ENCODE results near the gene EIF1B. TPM values are rescaled to one million over a fixed set of nuclear protein-coding genes. Genes with fewer than 3 reads are reported as not detected.

The EIF1B gene
- polyA plus RNA-seq, 3 donors from 2014 or later = 32.8 to 54.1 (median 34.4) TPM

DNA sequence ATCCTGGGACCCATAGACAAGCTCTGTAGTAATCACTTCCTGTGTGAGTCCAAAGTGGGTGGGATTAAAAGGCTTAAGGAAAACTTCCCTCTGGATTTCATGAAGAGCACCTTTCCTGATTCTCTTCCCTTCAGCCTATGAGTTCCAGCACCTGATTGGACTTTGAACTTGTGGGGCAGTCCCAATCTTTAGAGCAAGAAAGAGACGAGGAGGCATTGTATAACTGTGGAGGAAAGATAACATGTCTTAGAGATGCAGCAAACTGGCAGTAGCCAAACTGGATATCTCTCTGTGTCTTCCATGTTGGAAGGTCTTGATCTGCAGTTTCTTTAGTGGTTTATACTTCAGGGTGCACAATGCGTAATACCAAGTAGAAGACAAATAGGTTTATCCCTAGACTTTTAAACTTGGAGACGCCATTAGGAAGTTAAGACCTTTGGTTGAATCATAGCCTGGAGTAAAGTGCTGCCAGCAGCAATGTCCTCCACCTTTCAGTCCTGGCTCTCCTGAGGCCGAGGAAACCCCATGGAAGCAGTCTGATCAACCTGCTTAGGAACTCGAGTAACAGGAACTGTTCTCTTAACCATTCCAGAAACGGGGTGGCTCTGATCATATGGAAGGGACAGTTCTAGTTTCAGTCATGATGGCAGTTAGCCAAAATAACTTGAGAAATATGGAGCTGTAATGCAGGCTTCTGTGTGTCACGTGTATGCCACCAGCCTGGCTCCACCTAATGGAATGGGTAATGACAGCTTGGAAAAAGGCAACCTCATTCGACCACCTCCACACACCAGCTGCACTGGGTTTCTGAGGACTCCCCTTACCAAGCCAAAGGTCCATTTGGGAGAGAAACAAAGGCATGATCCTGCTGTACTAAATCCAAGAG, 4.7 kb downstream of the EIF1B start:
- Mint-ChIP-seq H3K27ac (peak overlapping the region; percentile 8 to 57 (median 34)), H3K9me3 (no peaks in the 10 kb centered on the region), H3K27me3 (ENCODE audit: low read depth in 3 of 3) (peaks cover 5 to 8% (median 7%) of the 10 kb centered on the region in 3 donors), H3K36me3 (peaks cover 3 to 22% (median 19%) of the 10 kb centered on the region in 3 donors), H3K4me1 (peaks cover 33 to 45% of the 10 kb centered on the region in 2 donors), H3K4me3 (no peak overlapping the region)
- DNase-seq = no peak

DNA sequence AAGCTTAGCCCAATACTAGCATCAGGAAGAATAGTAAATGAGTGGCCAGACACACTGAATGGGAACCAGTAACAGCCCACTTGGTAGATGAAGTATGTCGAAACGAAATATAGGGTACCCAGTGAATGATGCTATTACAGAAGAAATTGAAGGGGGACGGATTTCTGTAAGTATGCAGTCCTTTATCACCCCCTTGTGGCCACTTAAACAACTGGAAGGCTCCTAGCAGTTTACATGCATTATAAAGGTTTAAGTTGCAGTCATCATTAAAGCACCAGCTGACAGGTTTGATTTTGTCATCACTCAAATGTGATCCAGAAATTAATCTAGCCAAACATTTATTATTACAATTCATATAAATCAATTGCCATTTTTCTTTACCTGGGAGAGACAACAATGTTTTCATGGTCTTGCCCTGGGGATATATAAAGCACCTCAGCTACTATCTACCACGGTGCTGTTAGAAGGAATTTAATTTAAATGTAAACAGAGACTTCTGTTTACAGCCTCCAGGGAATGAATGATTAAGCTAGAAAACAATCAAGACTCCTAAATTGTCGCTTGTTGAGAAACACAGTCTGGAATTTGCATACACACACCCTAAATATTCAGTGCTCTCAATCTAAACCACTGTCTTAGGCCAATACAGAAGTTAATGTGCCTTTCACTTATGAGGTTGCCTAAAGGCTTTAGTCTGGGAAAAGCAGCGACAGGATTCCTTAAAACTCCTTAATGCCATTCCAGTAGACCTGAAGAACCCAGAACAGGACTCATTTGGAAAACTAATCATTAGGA, 7.8 kb downstream of the EIF1B start:
- Mint-ChIP-seq H3K9me3 (no peaks in the 10 kb centered on the region), H3K27ac (no peak overlapping the region), H3K4me1 (peaks cover 7 to 16% of the 10 kb centered on the region in 2 donors), H3K27me3 (ENCODE audit: low read depth in 3 of 3) (peaks cover 0 to 2% (median 0%) of the 10 kb centered on the region in 3 donors), H3K4me3 (no peak overlapping the region), H3K36me3 (peaks cover 3 to 12% (median 9%) of the 10 kb centered on the region in 3 donors)
- DNase-seq = peak; percentile 54 to 62 (median 54)

DNA sequence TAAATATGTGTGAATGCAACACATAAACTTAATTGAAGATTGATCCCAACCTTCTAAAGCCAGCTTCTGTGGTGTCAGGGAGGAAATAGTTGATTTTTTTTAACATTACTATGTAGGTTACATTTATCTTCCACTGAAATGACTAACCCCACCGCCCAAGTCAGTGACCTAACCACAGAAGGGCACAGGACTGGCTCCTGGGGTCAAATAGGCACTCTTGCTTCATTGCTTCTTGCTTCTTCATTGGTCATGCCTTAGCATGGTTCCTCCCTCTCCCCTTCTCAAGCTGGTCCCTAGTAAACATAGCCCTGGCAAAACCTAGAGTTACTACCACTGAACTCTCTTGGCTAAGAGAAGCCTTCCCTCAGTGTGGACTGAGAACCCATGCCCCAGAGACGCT, 12.3 kb downstream of the EIF1B start:
- H3K4me1 Mint-ChIP-seq = peaks cover 0 to 2% of the 10 kb centered on the region in 2 donors
- no peak for DNase-seq
- no peak overlapping the region for H3K4me3 Mint-ChIP-seq
- H3K36me3 Mint-ChIP-seq = no peaks in the 10 kb centered on the region
- H3K27ac Mint-ChIP-seq = no peak overlapping the region
- H3K27me3 Mint-ChIP-seq (ENCODE audit: low read depth in 3 of 3) = peaks cover 0 to 10% (median 0%) of the 10 kb centered on the region in 3 donors
- no peaks in the 10 kb centered on the region for H3K9me3 Mint-ChIP-seq

DNA sequence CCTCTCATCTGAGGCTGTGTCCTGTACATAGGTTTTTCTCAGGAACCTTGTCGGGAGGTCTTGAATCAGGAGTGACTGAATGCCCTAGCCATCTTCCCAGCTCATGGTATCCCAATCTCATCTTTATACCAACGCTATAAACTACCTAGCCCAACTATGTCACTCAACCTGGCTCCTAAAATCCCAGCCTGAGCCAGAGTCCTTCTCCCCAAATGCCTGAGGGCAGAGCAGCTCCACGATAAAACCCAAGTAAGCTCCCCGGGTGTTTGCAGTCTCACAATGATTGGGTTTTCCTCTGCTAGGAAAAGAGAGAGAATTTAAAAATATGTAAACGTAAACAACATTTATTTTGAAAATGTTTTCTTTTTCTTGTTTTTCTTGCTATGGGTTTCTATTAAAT, 14.4 kb downstream of the EIF1B start:
- H3K27me3 Mint-ChIP-seq (ENCODE audit: low read depth in 3 of 3) = peaks cover 0 to 10% (median 0%) of the 10 kb centered on the region in 3 donors
- H3K4me3 Mint-ChIP-seq = no peak overlapping the region
- no peaks in the 10 kb centered on the region for H3K36me3 Mint-ChIP-seq
- DNase-seq = no peak
- H3K9me3 Mint-ChIP-seq = no peaks in the 10 kb centered on the region
- H3K4me1 Mint-ChIP-seq = peaks cover 0 to 4% of the 10 kb centered on the region in 2 donors
- no peak overlapping the region for H3K27ac Mint-ChIP-seq

DNA sequence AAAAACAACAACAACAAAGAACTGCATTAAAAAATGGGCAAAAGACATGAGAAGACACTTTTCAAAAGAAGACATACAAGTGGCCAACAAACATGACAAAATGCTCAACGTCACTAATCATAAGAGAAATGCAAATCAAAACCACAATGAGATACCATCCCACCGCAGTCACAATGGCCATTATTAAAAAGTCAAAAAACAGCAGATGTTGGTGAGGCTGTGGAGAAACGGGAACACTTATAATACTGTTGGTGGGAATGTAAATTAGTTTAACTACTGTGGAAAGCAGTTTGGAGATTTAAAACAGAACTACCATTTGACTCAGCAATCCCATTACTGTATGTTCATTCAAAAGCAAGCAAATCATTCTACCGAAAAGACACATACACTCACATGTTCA, 15.1 kb downstream of the EIF1B start:
- no peaks in the 10 kb centered on the region for H3K36me3 Mint-ChIP-seq

DNA sequence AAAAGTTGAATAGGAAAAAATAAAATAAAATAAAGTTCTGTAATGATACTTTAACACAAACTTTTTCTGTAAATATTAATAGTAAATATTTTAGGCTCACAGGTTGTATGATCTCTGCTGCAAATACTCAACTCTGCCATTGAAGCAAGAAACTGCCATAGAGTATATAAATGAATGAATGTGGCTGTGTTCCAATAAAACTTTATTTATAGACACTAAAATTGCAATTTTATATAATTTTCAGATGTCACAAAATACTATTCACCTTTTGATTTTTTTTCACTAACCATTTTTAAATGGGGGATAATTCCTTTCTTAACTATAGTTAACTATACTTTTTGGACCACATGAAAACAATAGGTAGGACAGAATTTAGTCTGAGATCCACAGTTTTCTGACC, 16.0 kb downstream of the EIF1B start:
- Mint-ChIP-seq H3K36me3 (no peaks in the 10 kb centered on the region), H3K27ac (no peak overlapping the region), H3K4me1 (peaks cover 0 to 4% of the 10 kb centered on the region in 2 donors), H3K9me3 (no peaks in the 10 kb centered on the region), H3K4me3 (no peak overlapping the region), H3K27me3 (ENCODE audit: low read depth in 3 of 3) (peaks cover 0 to 9% (median 0%) of the 10 kb centered on the region in 3 donors)
- no peak for DNase-seq

More for the DNA sequence above, 15.1 kb downstream of the EIF1B start:
- peaks cover 0 to 10% (median 0%) of the 10 kb centered on the region in 3 donors for H3K27me3 Mint-ChIP-seq (ENCODE audit: low read depth in 3 of 3)
- peaks cover 0 to 4% of the 10 kb centered on the region in 2 donors for H3K4me1 Mint-ChIP-seq
- H3K4me3 Mint-ChIP-seq = no peak overlapping the region
- no peaks in the 10 kb centered on the region for H3K9me3 Mint-ChIP-seq
- no peak for DNase-seq
- no peak overlapping the region for H3K27ac Mint-ChIP-seq

DNA sequence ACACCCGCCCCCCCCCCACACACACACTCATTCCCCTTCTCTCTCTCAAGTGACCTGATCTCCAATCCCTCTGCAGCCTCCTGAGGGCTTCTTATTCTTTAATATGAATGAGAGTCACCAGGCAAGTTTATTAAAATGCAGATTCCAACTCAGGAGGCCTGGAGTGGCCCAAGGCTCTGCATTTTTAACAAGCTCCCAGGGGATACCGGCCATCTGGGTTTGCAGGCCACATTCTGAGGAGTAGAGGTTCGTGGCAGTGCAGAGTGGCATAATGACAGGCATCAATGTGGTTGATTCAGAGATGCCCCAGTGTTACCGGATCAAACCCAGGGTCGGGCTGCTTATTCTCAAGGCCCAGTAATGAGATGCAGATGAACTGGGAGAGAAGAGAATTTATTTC, 18.9 kb downstream of the EIF1B start:
- no peaks in the 10 kb centered on the region for H3K36me3 Mint-ChIP-seq
- H3K4me1 Mint-ChIP-seq = peaks cover 0 to 4% of the 10 kb centered on the region in 2 donors
- no peaks in the 10 kb centered on the region for H3K9me3 Mint-ChIP-seq
- peaks cover 0 to 8% (median 0%) of the 10 kb centered on the region in 3 donors for H3K27me3 Mint-ChIP-seq (ENCODE audit: low read depth in 3 of 3)
- no peak overlapping the region for H3K27ac Mint-ChIP-seq
- no peak for DNase-seq
- H3K4me3 Mint-ChIP-seq = no peak overlapping the region

DNA sequence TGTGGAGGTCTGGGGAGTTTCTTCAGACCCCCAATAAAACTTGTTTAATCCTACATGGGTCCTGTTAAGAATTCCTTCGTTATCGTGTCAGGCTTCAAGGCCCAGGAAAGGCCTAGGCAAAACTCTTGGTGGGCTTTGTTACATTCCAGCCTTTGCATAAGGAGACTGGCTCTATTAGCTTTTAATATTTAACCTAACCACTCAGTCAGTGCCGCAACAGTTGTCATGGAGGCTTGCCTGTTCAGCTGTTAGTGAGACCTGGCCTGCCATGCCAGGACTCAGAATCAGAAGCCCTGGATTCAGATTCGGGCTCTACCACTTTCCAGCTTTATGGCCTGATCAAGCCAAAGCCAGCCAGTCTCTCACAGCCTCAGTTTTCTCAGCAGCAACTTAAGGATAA, 19.6 kb downstream of the EIF1B start:
- peaks cover 0 to 4% of the 10 kb centered on the region in 2 donors for H3K4me1 Mint-ChIP-seq
- no peak overlapping the region for H3K4me3 Mint-ChIP-seq
- DNase-seq = no peak
- H3K27ac Mint-ChIP-seq = no peak overlapping the region
- peaks cover 0 to 5% (median 0%) of the 10 kb centered on the region in 3 donors for H3K27me3 Mint-ChIP-seq (ENCODE audit: low read depth in 3 of 3)
- H3K9me3 Mint-ChIP-seq = no peaks in the 10 kb centered on the region
- H3K36me3 Mint-ChIP-seq = no peaks in the 10 kb centered on the region

DNA sequence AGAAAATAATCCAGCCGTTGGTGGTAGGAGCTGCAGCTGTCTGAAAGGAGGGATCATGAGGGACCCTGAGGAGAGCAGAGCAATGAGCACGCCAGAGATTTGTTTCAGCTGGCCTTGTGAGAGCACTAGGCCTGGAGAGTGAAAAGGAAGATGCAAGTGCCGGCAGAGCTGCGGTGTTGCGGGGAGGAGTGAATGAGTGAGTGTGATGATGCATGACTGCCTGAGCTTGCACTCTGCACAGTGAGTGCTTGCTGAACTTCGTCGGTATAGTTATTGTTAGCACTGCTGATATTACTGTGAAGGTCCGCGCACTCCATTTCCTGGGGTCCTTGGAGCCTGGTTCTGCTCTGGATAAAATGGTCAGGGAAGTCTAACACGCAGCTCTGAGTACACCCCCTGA, 23.2 kb downstream of the EIF1B start:
- no peaks in the 10 kb centered on the region for H3K9me3 Mint-ChIP-seq
- no peaks in the 10 kb centered on the region for H3K36me3 Mint-ChIP-seq
- H3K4me3 Mint-ChIP-seq = no peak overlapping the region
- peaks cover 0 to under 1% of the 10 kb centered on the region in 2 donors for H3K4me1 Mint-ChIP-seq
- H3K27ac Mint-ChIP-seq = no peak overlapping the region
- DNase-seq = no peak
- H3K27me3 Mint-ChIP-seq (ENCODE audit: low read depth in 3 of 3) = no peaks in the 10 kb centered on the region

DNA sequence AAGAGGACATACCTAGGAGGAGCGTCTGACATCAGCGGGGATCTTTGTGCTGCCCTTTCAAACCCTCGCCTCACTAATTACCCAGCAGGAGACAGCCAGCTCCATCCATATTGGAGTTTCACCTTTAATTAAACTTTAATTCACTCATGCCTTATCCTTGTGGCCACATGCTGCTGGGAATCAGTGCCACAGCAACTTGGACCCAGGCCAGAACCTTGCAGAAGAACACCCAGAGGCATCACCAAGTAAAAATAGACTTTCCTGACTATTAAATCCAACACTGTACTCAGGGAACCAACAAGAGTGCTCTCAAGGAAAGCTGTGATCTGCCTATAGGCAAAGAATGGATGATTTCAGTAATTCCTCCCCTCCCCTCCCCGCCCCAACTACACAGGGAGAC, 23.9 kb downstream of the EIF1B start:
- no peak overlapping the region for H3K4me3 Mint-ChIP-seq
- H3K27me3 Mint-ChIP-seq (ENCODE audit: low read depth in 3 of 3) = no peaks in the 10 kb centered on the region
- H3K9me3 Mint-ChIP-seq = no peaks in the 10 kb centered on the region
- DNase-seq = no peak
- H3K27ac Mint-ChIP-seq = no peak overlapping the region
- H3K36me3 Mint-ChIP-seq = no peaks in the 10 kb centered on the region
- H3K4me1 Mint-ChIP-seq = no peaks in the 10 kb centered on the region

DNA sequence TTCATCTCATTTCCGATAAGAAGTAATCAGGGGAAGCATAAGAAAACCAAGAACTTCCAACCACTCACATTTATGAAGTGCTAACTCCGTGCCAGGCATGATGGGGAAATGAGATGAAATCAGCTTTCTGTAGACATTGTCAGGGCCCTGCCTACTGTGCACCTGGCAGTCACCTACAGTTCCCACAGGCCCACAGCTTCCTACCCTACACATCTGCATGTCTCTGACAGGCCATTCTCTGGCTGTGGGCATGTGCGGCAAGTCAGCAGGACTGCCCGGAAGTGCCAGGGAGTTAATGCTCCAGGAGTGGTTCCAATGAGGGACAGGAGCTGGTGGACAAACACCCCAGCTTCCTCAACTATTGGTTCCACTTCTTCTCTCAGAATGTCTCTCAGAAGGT, 24.3 kb downstream of the EIF1B start:
- H3K4me1 Mint-ChIP-seq = no peaks in the 10 kb centered on the region
- H3K9me3 Mint-ChIP-seq = no peaks in the 10 kb centered on the region
- H3K36me3 Mint-ChIP-seq = no peaks in the 10 kb centered on the region
- no peak overlapping the region for H3K4me3 Mint-ChIP-seq
- no peaks in the 10 kb centered on the region for H3K27me3 Mint-ChIP-seq (ENCODE audit: low read depth in 3 of 3)
- H3K27ac Mint-ChIP-seq = no peak overlapping the region
- DNase-seq = no peak

DNA sequence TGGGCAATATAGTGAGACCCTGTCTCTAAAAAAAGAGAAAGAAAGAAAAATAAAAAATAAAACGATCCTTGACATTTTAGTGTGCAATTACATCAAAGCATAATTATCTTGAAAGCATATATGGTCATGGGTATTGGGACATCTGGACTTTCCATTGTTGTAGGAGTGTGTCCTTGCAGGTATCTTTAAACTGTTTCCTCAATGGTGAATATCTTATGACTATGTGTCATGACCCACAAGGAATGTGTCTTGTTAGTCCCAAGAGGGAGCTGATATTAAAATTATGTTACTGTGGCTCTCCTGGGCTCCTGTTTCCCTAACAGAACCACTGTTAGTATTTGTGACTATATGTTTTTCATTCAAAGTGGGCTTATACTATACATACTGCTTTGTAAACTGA, 26.6 kb downstream of the EIF1B start:
- Mint-ChIP-seq H3K4me3 (no peak overlapping the region), H3K27me3 (ENCODE audit: low read depth in 3 of 3) (peaks cover 0 to under 1% (median 0%) of the 10 kb centered on the region in 3 donors), H3K9me3 (no peaks in the 10 kb centered on the region), H3K4me1 (no peaks in the 10 kb centered on the region), H3K27ac (no peak overlapping the region), H3K36me3 (no peaks in the 10 kb centered on the region)
- DNase-seq = no peak

DNA sequence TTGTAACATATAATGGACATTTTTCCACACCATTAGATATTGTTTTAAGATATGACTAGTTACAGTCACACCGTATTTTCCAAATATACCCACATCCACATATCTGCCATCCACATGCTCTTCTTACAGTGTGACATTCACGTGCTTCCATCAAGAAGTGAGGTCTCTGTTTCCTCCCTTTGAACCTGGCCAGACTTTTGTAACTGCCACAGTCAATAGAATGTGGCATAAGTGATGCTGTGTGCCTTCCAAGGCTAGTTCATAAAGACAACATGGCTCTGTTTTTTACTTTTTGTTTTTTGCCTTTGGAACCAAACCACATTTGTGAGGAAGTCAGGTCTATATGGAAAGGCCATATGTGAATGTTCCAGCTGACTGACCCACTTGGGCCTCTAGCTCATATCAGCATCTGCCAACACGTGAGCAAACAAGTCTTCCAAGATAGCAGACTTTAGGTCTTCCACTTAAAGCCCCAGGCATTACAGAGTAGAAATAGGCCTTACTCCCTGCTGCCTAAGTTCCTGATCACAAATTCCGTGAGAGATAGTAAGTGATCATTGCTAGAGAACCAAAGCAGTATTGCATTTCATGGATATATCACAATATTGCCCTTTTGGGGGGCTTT, 27.1 kb downstream of the EIF1B start:
- Mint-ChIP-seq H3K9me3 (no peaks in the 10 kb centered on the region), H3K4me1 (no peaks in the 10 kb centered on the region), H3K4me3 (no peak overlapping the region), H3K27me3 (ENCODE audit: low read depth in 3 of 3) (peaks cover 0 to 2% (median 0%) of the 10 kb centered on the region in 3 donors), H3K36me3 (no peaks in the 10 kb centered on the region), H3K27ac (no peak overlapping the region)
- no peak for DNase-seq

Measured in immature natural killer cell (primary cell).